HL-60 (cell line): ENCODE measurements around the gene HPGDS.

ENCODE experiments used
- CTCF ChIP-seq: IDR thresholded peaks from one replicate; pipeline ENCODE4 v1.5.1; 2011; ENCODE audit warnings: low read length, control low read depth, inconsistent platforms; ENCODE audit not compliant: insufficient read depth
- POLR2AphosphoS5 ChIP-seq: IDR thresholded peaks from 2 replicates; pipeline ENCODE4 v1.6.1; 2012; ENCODE audit warnings: low read depth

- TF ChIP-seq CTCF = no peak
- TF ChIP-seq POLR2AphosphoS5 = no peak
Measured at GRCh38 chr4:94338681-94339351, 3.8 kb downstream of the HPGDS start.
